K562 (cell line): ENCODE data around the gene WNT6. TPM values are rescaled to one million over a fixed set of nuclear protein-coding genes. Genes with fewer than 3 reads are reported as not detected.
A peak's percentile ranks its signal among the peaks of the same experiment; 100 is the strongest.

ENCODE experiments used
- ATAC-seq: fragments of 200-7000 bp; cut with Tn5 transposase; 3 replicates; pipeline ENCODE4 v1.9.1; 2020; ENCODE audit warnings: moderate library complexity
- BruUV-seq: library from RNA; stranded (reverse); fragments of 400-500 nt; replicated peaks from 2 replicates; lab custom pipeline; 2021; lab: Mats Ljungman, UMichigan
- CTCF ChIA-PET: fragments of 300-600 bp; formaldehyde crosslinking; extraction: SDS; loops from one replicate; lab custom pipeline; 2021; ENCODE audit warnings: low intra/inter-chr PET ratio; lab: Yijun Ruan, JAX
- POLR2A ChIA-PET: fragments of 300-600, 350-650 bp; sonication (Branson Sonifier 250); formaldehyde crosslinking; extraction: SDS; loops from one replicate; lab custom pipeline; 2021; ENCODE audit warnings: antibody characterized with exemption, inconsistent platforms; lab: Yijun Ruan, JAX
- DNase-seq, 4 experiments: peaks; one replicate each; pipeline versions ENCODE4 v3.0.0 to v3.0.0-alpha.2; 2011 to 2018; ENCODE audit warnings: low spot score in 3 of 4, mixed read lengths in 3 of 4; ENCODE audit errors: extremely low read depth in 1 of 4
- FAIRE-seq: peaks from 2 replicates; lab custom pipeline; 2011; peaks lifted over from hg19 to GRCh38; lab: Jason Lieb, UNC
- H2AFZ ChIP-seq: 2 replicates; pipeline ENCODE4 v1.6.0; 2011; ENCODE audit warnings: low read depth, low read length, control low read depth, inconsistent platforms
- H3K27ac ChIP-seq: fragments of 200-600 bp; 3 replicates; pipeline ENCODE4 v1.8.0; 2011; ENCODE audit warnings: low read depth, mild to moderate bottlenecking, control low read depth, inconsistent platforms, low read length, moderate library complexity, mixed read lengths; ENCODE audit errors: extremely low read depth
- H3K27me3 ChIP-seq, 2 experiments: fragments of 300-600 bp in 1 of 2; 2 replicates in 1 of 2; 3 replicates in 1 of 2; pipeline versions ENCODE4 v1.6.0 to v1.8.0; 2011; ENCODE audit warnings: inconsistent platforms in 2 of 2, low read length in 2 of 2, mild to moderate bottlenecking in 1 of 2, mixed read lengths in 1 of 2, moderate library complexity in 1 of 2; ENCODE audit not compliant: control insufficient read depth in 2 of 2, insufficient read depth in 2 of 2
- H3K36me3 ChIP-seq: fragments of 300-600 bp; 3 replicates; pipeline ENCODE4 v1.8.0; 2011; ENCODE audit warnings: mild to moderate bottlenecking, low read length, inconsistent platforms; ENCODE audit not compliant: control insufficient read depth, insufficient read depth
- H3K4me1 ChIP-seq, 2 experiments: fragments of 200-600 bp in 1 of 2; replicated peaks in 1 of 2; 2 replicates in 1 of 2; 3 replicates in 1 of 2; pipeline versions ENCODE4 v1.5.1 to v1.8.0; 2011; ENCODE audit warnings: inconsistent platforms in 2 of 2, low read length in 2 of 2, mild to moderate bottlenecking in 1 of 2, mixed read lengths in 1 of 2, moderate library complexity in 1 of 2; ENCODE audit not compliant: control insufficient read depth in 2 of 2, insufficient read depth in 2 of 2
- H3K4me2 ChIP-seq: 2 replicates; pipeline ENCODE4 v1.6.1; 2011; ENCODE audit warnings: low read length, control low read depth, inconsistent platforms, mixed read lengths; ENCODE audit not compliant: insufficient read depth
- H3K4me3 ChIP-seq: fragments of 200-600 bp; sonication (generic), shearing (Covaris generic); 2 replicates; pipeline ENCODE4 v1.5.1; 2016; ENCODE audit warnings: control low read depth, inconsistent platforms
- H3K79me2 ChIP-seq: fragments of 200-600 bp; 3 replicates; pipeline ENCODE4 v1.8.0; 2011; ENCODE audit warnings: low read length, inconsistent platforms; ENCODE audit not compliant: control insufficient read depth, insufficient read depth
- H3K9ac ChIP-seq, 2 experiments: 2 replicates each; pipeline versions ENCODE4 v1.6.0 to v1.6.1; 2011; ENCODE audit warnings: low read depth in 2 of 2, low read length in 2 of 2, control low read depth in 1 of 2, inconsistent platforms in 1 of 2, mild to moderate bottlenecking in 1 of 2, mixed read lengths in 1 of 2; ENCODE audit not compliant: insufficient read depth in 1 of 2
- H3K9me1 ChIP-seq: one replicate; pipeline ENCODE4 v1.6.0; 2011; ENCODE audit warnings: inconsistent platforms, mild to moderate bottlenecking, low read length, moderate library complexity; ENCODE audit not compliant: control insufficient read depth, insufficient read depth
- H3K9me3 ChIP-seq: replicated peaks from 2 replicates; pipeline ENCODE4 v1.5.1; 2011; ENCODE audit warnings: low read depth, low read length, inconsistent platforms; ENCODE audit not compliant: control insufficient read depth, insufficient read depth
- H4K20me1 ChIP-seq: replicated peaks from 2 replicates; pipeline ENCODE4 v1.6.1; 2011; ENCODE audit warnings: low read length, inconsistent platforms, mixed read lengths; ENCODE audit not compliant: control insufficient read depth, insufficient read depth
- CHCHD3 ChIP-seq: fragments of 250-450 bp; sonication (Bioruptor Pico); IDR thresholded peaks from 2 replicates; pipeline ENCODE4 v2.1.2; 2022; ENCODE audit warnings: mild to moderate bottlenecking
- CREM ChIP-seq: IDR thresholded peaks from 2 replicates; pipeline ENCODE4 v1.6.1; 2014; ENCODE audit warnings: antibody characterized with exemption, low read depth
- GABPA ChIP-seq: fragments of 200-800 bp; sonication (Bioruptor generic); conservative IDR thresholded peaks from 2 replicates; pipeline ENCODE4 v1.6.1; 2016; ENCODE audit warnings: low read depth, missing genetic modification characterization, missing compliant biosample characterization
- L3MBTL2 ChIP-seq: fragments of 450-650 bp; IDR thresholded peaks from 2 replicates; pipeline ENCODE4 v1.6.1; 2016; ENCODE audit warnings: mild to moderate bottlenecking, moderate library complexity
- NELFE ChIP-seq: IDR thresholded peaks from 2 replicates; pipeline ENCODE4 v1.6.1; 2011; ENCODE audit warnings: mild to moderate bottlenecking; ENCODE audit not compliant: insufficient read depth, insufficient read length
- NRF1 ChIP-seq, 2 experiments: fragments of 450-650 bp; IDR thresholded peaks in 1 of 2; conservative IDR thresholded peaks in 1 of 2; 2 replicates each; pipeline ENCODE4 v1.6.1; 2014; ENCODE audit warnings: mild to moderate bottlenecking in 2 of 2
- POLR3A ChIP-seq: IDR thresholded peaks from 2 replicates; pipeline ENCODE4 v1.6.1; 2011; ENCODE audit warnings: borderline replicate concordance, mild to moderate bottlenecking, moderate library complexity; ENCODE audit not compliant: insufficient read length, insufficient read depth; ENCODE audit errors: extremely low read depth
- PPARD ChIP-seq: fragments of 250-450 bp; sonication (Bioruptor Pico); IDR thresholded peaks from 2 replicates; pipeline ENCODE4 v1.8.0; 2022; ENCODE audit warnings: inconsistent platforms, mild to moderate bottlenecking, moderate library complexity
- RB1 ChIP-seq: fragments of 450-650 bp; IDR thresholded peaks from 2 replicates; pipeline ENCODE4 v1.6.1; 2017; ENCODE audit warnings: low read depth, mild to moderate bottlenecking
- WGBS: fragments of 100-300 bp; shearing (Covaris generic); methylation state at CpG from one replicate; pipeline ENCODE4 v1.1.6; 2016; ENCODE audit warnings: low coverage, mixed read lengths; ENCODE audit not compliant: insufficient coverage; ENCODE audit errors: missing lambda C conversion rate; 5-methylcytosine and 5-hydroxymethylcytosine counted together
- in situ Hi-C: fragments of 300-500 bp; cut with MboI; formaldehyde crosslinking; loops from 4 replicates; pipeline ENCODE4 v1.15.0; 2018; ENCODE audit warnings: inconsistent platforms, mixed read lengths
- intact Hi-C: fragments of 100-400 bp; cut with micrococcal nuclease; formaldehyde crosslinking; loops from 2 replicates; pipeline ENCODE4 v1.14.2; 2022
- polyA plus RNA-seq, 8 experiments: library from polyadenylated mRNA; depleted of rRNA in 4 of 8; stranded (reverse) in 5 of 8; unstranded in 3 of 8; fragments of >200 nt; fragmentation: Nextera tagmentation in 2 of 8; fragmentation: Illumina TruSeq in 1 of 8; extraction: Ambion mirVana in 2 of 8; extraction: Trizol in 1 of 8; gene quantifications; 2 replicates each; pipeline versions ENCODE4 v1.2.1 to v1.2.3, GENCODE V29; 2011 to 2014; ENCODE audit warnings: inconsistent platforms in 1 of 8, missing spikeins in 1 of 8
- total RNA-seq, 7 experiments: library from RNA; depleted of rRNA in 6 of 7; stranded (reverse); fragments of >200 nt in 6 of 7; fragmentation: Illumina TruSeq in 2 of 7; extraction: Trizol in 2 of 7; gene quantifications; 2 replicates each; pipeline versions ENCODE4 v1.2.1 to v1.2.3, GENCODE V29; 2011 to 2021; ENCODE audit warnings: low replicate concordance in 1 of 7
- TF ChIP-seq, protein P1 (sequence below), 2 experiments: fragments of 250-450 bp in 1 of 2; fragments of 450-650 bp in 1 of 2; sonication (Bioruptor Pico) in 1 of 2; IDR thresholded peaks; 2 replicates each; pipeline versions ENCODE4 v1.6.1 to v1.8.0; 2016 to 2021; ENCODE audit warnings: mild to moderate bottlenecking in 2 of 2, moderate library complexity in 2 of 2, missing compliant biosample characterization in 1 of 2, missing genetic modification characterization in 1 of 2
- TF ChIP-seq, protein P2 (sequence below): sonication (generic); formaldehyde crosslinking; IDR thresholded peaks from 2 replicates; pipeline ENCODE4 v1.8.1; 2023; ENCODE audit warnings: mild to moderate bottlenecking, missing genetic modification reagents

The WNT6 gene
- total and polyA plus RNA-seq, 9 of the 15 experiments (the other 6 are each of a cell fraction or from before 2014, with no cell fraction given): not detected

DNA sequence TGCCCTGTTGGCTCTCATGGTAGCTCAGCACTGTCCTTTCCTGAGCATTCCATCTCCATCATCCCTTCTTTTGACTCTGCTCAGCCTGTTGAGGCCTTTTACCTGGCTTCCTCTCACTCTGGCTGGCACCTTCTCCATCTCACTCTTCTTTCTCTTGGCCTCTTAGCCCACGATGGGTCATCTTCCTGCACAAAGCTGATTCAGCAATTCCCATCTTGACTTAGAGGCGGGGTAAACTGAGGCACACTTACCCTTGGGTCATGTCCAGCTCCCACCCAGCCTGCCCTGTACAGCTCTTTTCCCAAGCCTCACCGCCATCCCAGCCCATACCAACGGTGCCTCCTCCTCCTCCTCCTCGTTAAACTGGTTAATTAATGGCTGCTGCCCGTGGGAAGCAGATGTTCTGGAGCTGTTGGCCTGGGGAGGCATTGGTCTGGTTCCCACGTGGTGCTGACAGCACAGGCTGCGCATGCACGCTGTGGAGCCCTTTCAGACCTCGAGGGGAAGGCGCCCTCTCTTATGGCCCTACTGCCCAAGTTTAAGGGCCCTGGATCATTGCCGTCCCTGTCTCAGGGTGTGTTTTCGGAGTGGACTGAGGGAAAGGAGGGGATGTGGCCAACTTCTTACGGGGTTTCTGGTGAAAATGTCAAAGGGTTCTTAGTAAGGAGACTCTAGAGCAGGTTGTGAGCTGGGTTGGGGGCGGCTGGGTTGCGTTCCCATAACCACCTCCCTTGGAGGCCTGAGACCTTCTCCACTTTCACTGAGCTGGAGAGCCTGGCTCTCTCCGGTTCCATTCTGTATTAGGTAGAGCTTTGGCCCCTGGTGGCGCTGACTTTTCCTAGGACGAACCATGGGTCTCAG, 31.9 kb downstream of the WNT6 start (continued):
- TF ChIP-seq NELFE (no peak), GABPA (tag) (no peak), CHCHD3 (CRISPR knock-in tag) (no peak)
- TF ChIP-seq, protein P1, sequence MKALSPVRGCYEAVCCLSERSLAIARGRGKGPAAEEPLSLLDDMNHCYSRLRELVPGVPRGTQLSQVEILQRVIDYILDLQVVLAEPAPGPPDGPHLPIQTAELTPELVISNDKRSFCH (CRISPR knock-in tag; IDR thresholded peaks at IDR 0.05): no peak
- TF ChIP-seq, protein P1 (tag; IDR thresholded peaks at IDR 0.05): no peak

DNA sequence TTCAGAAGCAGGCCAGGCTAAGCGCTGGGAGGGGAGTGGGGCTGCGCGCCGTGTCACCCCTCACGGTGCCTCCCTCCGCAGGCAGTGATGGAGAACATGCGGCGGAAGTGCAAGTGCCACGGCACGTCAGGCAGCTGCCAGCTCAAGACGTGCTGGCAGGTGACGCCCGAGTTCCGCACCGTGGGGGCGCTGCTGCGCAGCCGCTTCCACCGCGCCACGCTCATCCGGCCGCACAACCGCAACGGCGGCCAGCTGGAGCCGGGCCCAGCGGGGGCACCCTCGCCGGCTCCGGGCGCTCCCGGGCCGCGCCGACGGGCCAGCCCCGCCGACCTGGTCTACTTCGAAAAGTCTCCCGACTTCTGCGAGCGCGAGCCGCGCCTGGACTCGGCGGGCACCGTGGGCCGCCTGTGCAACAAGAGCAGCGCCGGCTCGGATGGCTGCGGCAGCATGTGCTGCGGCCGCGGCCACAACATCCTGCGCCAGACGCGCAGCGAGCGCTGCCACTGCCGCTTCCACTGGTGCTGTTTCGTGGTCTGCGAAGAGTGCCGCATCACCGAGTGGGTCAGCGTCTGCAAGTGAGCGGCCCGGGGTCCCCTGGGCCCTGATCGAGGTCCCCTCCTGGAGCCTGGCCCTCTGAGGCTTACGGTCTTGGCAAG, 33.2 kb downstream of the WNT6 start:
- CTCF ChIA-PET: interaction anchor here (0.6 kb wide), 1 partner anchor 761 kb away, joined by 3 read pairs; no protein-coding TSS in a partner anchor
- no peaks in the 10 kb centered on the region for H3K79me2 ChIP-seq
- no TSS peak for BruUV-seq
- ATAC-seq (peak; percentile 87), DNase-seq (peak; percentile 51 to 59 (median 54)), FAIRE-seq (no peak)
- in situ Hi-C loops (no loop called here), intact Hi-C loops (no loop called here)
- no peak overlapping the region for H3K4me3 ChIP-seq
- no peak overlapping the region for H3K27ac ChIP-seq
- H3K36me3 ChIP-seq: no peaks in the 10 kb centered on the region
- no peak overlapping the region for H3K4me2 ChIP-seq
- POLR2A ChIA-PET: no interaction called here
- H3K4me1 ChIP-seq: peaks cover 0 to 25% of the 10 kb centered on the region in 2 experiments; a peak in 2 of 5 replicates
- 0 out of 2 replicates have a peak, but pooled peaks cover 6% of the 10 kb centered on the region for H4K20me1 ChIP-seq
- H3K9me3 ChIP-seq: no peaks in the 10 kb centered on the region
- 33% methylated on average over 30 of the region's 72 CpGs for WGBS
- no peaks in the 10 kb centered on the region for H3K9me1 ChIP-seq
- H3K27me3 ChIP-seq: peaks cover 2 to 61% of the 10 kb centered on the region in 2 experiments; a peak in 4 of 5 replicates
- H3K9ac ChIP-seq: peak overlapping the region in 1 of 2 experiments; percentile 26; a peak in 1 of 4 replicates
- peak overlapping the region; percentile 32; the same call in 1 of the 2 replicates for H2AFZ ChIP-seq
- TF ChIP-seq PPARD: no peak
- TF ChIP-seq RB1: peak; percentile 31; the same call in 1 of the 2 replicates
- TF ChIP-seq, protein P2, sequence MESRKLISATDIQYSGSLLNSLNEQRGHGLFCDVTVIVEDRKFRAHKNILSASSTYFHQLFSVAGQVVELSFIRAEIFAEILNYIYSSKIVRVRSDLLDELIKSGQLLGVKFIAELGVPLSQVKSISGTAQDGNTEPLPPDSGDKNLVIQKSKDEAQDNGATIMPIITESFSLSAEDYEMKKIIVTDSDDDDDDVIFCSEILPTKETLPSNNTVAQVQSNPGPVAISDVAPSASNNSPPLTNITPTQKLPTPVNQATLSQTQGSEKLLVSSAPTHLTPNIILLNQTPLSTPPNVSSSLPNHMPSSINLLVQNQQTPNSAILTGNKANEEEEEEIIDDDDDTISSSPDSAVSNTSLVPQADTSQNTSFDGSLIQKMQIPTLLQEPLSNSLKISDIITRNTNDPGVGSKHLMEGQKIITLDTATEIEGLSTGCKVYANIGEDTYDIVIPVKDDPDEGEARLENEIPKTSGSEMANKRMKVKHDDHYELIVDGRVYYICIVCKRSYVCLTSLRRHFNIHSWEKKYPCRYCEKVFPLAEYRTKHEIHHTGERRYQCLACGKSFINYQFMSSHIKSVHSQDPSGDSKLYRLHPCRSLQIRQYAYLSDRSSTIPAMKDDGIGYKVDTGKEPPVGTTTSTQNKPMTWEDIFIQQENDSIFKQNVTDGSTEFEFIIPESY: peak; percentile 92
- no peak for TF ChIP-seq POLR3A
- TF ChIP-seq NRF1 (conservative IDR thresholded peaks at IDR 0.05 in 1 of 2, IDR thresholded peaks at IDR 0.05 in 1 of 2): peak; percentile 53 to 70; a peak in 3 of 4 replicates
- peak; percentile 16; the same call in 1 of the 2 replicates for TF ChIP-seq CREM
- 0 out of 2 replicates have a peak, but pooled peaks have one; percentile 20 for TF ChIP-seq L3MBTL2
